Measurements from ENCODE around the gene GZF1.
"Not testable (repeated sequence)": the region's sequence is repeated elsewhere in the genome, so short reads cannot be mapped to it uniquely, and the experiment has no call there.

Gene GZF1

DNA sequence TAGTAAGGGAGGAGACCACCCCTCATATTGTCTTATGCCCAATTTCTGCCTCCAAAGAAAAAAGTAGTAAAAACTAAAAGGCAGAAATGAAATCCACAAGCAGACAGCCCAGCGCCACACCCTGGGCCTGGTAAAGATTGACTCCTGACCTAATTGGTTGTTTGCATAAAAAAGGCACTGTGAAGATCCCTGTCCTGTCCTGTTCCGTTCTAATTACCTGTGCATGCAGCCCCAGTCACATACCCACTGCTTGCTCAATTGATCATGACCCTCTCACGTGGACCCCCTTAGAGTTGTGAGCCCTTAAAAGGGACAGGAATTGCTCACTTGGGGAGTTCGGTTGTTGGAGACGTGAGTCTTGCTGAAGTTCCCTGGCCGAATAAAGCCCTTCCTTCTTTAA, 13.5 kb upstream of the GZF1 start:
- DNase-seq, result not testable (repeated sequence)

DNA sequence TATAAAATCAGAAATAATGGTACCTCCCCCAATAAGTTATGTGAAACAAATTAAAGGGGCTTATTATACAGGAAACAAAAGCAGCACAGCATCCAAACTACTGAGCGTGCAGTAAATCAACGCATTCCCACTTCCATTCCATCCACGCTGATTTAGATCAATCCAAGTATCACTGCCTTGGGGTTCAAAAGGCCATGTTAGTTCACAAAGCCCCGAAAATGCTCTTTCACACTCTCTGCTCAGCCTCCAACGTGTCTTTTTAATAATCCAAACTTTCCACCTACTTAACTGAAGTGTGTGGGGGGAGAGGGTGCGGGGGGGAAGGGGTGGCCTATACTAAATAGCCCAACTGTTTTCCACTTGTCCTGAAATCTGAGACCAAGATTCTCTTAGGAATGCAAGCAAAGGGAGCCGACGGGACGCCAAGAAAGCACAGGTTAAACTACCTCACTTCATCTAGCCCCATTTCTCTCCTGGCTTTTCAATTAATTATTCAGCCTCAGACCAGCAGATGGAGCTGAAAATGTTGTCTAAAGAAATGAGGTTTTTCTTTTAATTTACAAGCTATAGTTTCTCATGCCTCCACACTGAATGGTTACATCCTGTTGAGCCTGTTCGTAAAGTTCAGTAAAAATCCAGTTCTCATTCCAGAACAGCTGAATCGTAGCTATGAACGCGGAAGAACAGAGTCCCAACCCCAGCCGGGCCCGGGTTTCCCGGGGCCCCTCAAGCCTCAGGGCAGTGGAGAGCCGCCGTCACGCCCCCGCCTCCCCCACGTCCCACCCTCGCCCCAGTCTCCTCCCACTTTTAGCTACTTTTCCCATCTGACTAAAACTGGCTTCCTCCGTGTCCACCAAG, 12.4 kb upstream of the GZF1 start:
- no peak for DNase-seq

DNA sequence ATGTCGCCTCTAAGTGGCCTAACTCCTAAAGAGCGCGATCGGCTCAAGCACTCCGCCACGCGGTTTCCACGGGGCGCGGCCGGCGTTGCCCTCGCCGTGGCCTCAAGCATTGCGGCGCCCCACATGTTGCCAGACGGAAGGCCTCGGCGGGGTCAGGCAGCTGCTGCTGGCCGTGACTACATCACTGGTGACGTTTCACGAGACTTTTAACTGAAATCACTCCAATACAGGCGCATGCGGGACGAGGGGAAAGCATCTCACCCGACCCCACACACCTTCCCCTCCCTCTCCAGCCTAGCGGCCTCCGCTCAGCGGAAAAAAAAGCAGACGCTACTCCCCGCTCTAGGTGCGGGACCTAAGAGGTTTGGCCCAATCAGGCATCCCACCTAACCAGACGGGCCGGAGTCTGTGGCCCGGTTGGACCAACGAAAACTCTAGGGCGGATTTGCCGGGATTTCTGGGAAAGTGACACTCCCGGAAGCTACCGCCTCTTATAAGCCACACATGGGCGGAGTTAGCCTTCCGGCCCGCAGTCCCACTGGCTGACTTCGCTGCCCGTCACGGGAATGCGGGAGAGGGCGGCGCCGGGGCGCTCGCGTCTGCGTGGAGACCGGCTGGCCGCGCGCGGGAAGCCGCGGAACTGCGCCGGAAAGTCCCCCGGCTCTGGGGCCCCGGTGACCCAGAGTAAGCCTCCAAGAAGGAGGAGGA, 11.6 kb upstream of the GZF1 start, which contains the start of gene NXT1:
Gene NXT1, plus strand, starts transcription at position 596 of the 708 bp plus-strand sequence. CDS start 3,251 bp downstream, outside the sequence.
- DNase-seq, result peak; percentile 18

DNA sequence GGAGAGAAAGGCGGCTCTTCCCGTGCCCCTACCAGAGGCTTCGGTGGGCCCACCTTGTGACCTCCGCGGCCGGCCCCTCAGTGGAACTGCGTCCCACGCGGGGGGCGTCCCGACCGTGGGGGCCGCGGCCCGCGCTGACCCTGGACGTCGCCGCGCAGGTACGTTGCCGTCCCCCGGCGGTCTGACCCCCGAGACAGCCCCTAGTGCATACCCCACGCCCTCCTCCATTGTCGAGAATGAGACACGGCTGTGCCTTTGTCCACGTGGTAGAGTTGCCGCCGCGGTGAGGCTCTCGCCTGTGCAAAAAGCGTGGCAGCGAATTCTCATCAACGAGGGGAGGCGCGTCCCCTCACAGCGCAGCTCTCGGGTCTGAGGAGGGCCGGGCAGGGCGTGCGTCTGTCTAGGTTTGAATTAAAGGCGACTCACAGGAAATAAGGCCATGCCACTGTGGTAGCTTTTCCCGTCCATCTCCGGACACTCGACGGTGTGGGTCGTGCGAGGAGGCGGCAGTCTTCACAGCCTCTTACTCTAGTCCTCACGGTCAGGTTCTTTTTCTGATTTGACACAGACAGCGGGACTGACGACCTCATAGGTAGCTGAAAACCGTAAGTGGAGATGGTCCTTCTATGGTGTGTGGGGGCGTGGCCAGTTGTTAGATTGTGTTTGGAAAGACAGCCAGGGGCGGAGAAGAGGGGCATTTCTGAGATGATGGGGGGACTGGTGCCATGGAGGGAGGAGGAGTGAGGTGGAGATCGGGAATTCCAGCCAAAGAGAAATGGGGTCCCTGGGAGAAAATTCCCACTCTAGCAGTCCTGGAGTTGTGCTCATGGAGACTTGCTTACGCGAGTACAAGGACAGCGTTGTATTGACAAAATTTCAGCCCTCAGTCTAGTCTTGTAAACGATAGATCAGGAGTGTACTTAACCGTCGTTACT, 10.8 kb upstream of the GZF1 start:
- DNase-seq, result no peak

DNA sequence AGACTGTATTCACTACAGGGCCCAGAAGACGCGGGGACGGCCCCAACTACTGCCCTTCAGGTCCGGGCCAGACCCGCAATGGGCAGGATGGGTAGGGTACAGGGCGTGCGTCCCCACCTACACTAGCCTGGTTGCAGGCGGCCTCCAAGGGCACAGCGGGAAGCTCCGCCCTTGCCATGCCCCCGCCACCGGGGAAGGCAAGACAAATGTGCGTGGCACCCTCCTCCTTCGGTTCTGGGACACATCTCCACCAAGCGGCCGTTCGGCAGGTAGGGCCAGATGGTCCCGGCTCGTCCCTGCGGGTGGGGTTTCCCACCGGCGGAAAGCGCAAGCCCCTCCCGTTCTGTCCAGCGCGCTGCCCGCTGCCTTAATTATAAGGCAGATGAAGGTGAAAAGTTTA, 5.8 kb upstream of the GZF1 start:
- DNase-seq, result no peak

DNA sequence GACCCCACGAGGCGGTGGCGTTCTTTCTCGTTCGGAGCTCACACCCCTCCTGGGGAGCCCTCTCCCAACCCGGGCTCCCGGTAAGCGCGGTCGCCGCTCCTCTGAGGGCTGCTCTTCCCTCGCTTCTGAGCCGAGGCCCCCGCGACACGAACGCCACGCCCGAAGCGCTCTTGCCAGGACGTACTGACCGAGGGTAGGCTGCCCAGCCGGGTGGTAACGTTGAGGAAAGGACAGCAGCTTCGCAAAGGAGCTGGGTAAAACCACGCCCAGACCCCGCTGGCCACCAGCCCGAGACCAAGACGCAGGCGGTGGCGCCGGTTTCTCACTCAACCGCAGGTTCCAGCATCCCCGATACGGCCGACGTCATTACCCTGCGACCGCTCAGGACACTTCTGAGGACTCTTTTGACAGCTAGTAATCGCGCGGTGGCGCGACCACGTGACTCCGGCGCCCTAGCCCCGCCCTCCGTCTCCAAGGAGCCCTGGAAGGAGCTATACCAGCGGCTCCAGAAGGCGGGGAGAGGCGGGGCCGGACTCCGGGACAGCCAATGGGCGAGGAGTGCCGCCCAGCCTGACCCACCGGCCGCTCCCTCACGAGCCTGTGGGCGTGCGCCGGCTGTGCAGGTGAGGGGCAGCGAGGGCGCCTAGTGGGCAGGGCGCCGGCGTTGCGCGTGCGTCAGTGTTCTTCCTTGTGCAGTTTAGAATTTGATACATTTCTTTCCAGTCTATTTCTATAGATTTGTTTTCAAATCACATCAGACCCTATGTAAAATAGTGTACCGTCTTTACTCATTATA, 4.0 kb upstream of the GZF1 start:
- DNase-seq, result peak; percentile 70

DNA sequence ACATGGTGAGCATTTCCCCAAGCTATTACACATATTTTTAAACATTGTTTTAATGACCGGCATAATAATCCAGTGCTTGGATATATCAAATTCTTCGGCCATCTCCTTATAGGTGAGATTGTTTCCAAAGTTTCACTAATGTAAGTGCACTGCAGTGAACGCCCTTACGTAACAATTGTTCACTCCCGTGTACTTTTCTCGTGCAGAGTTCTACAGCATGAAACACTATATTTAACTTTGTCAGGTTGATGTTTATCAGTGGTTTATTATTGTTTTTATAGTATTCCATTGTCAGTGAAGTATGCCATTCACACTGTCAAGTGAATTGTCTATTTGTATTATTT, 3.4 kb upstream of the GZF1 start:
- DNase-seq, result no peak

DNA sequence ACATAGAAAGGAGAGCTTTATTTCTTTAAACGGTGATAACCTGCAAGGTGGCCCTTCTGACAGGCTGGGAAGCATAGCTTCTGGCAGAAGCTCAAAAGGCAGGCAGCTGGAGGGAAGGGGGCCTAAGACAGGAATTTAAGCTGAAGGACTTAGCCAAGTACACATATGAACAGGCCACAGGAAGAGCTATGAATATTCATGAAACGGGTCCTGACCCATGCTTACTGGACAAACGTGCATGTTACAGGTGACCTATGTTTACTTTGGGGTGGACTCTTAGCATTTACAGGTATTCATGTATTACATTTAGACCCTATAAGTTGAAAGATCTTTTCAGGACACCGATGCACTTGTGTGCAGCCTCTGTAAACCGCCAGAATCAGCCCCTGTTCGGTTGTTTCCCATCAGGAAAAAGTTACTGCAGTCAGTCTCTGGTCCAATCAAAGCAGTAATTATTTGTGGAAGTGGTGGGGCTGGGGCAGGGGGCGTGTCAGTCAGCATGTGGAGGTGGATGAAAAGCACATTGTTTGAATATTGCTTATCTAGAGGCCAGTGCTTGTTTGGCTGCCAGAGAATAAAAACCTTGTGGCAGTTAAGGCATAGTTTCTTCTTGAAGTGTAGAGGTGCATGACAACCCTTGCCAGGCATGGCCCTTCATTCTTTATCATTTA, 2.9 kb upstream of the GZF1 start:
- no peak for DNase-seq

DNA sequence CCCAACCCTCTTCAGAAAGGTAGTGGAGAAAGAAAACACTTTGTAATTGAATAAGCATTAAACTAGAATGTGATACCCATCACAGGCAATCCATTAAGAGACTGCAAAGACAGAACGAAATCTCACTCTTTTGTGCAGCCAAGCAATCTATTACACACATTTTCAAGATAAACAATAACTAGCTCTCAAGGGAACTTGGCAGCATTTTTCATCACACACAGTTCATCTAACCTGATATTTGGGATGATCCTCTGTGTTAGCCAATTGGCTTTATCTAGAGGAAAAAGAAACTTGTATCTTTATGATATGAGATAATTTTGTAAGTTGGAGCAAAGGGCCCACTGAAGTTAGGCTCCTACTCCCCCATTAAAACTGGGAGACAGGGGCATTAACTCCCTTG, 1.5 kb upstream of the GZF1 start:
- no peak for DNase-seq

DNA sequence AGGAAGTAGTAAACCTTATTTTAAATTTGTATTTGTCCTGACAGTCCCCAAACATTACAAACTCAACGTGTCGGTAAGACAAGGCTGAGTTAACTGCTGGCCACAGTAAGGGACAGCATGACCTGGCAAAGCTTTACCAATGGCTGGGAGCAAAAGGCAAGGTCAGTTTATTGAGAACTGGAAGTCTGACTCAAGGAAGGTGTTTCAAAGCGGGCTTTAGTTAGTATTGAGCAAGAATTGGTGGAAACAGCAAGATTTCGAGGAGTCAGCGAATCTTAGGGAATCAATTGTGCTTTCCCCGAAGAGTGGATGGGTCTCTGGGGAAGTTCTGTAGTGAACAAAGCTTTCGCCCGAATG, 885 bp upstream of the GZF1 start:
- no peak for DNase-seq

DNA sequence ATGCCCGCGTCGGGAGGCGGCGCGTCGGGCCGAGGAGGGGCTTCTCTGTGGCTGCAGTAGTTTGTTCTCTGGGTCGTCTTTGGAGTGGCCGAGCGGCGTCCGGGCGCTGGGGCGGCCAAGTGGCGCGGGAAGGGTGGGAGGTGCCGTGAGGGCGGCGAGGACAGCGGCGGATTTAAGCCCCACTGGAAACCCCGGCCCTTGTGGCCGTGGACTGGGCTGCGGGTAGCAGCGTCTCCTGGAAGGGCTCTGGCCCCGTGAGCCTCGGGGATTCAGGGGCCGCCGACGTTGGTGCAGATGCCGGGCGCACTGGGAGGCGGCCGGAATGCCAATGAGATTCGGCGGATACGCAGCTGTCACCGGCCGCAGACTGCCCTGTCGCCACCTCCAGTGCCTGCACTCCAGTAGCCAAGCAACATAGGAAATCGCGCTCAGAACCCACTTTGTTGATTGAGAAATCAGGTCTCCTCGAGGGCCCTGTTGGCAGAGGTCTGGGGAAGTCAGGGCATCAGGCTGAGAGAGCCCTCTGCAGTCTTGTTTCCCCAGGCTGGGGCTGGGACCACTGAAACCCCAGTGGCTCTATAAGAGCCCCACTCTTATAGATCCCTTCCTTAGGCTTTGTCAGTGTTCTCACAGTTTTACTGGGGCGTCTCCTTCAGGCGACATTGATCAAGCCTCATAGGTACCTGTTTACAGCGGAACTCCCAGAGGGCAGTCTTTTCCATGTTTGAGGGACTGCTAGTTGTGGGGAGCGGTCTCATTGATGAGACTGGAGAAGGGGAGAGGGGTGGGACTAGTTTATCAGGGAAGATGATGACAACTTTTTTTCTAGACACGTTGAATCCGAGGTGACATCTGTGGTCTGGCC, 642 bp downstream of the GZF1 start:
- DNase-seq, result no peak

DNA sequence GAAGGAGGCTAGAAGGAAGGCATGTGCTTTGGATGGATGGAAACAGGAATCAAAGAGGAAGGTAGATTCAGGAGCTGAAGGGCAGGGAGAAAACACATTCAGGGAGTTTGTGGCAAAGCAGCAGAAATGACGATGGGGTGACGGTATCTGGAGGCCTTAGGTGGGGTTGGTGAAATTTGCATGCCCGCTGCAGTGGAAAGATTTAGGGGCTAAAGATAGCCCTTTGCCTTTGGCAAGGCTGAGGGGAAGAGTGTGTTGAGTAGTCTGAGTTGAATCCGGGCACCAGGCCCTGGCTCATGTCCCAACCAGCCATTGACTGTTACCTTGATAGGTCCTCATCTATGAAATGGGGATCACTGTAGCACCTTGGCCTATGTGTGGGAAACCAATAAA, 1.3 kb downstream of the GZF1 start:
- no peak for DNase-seq

DNA sequence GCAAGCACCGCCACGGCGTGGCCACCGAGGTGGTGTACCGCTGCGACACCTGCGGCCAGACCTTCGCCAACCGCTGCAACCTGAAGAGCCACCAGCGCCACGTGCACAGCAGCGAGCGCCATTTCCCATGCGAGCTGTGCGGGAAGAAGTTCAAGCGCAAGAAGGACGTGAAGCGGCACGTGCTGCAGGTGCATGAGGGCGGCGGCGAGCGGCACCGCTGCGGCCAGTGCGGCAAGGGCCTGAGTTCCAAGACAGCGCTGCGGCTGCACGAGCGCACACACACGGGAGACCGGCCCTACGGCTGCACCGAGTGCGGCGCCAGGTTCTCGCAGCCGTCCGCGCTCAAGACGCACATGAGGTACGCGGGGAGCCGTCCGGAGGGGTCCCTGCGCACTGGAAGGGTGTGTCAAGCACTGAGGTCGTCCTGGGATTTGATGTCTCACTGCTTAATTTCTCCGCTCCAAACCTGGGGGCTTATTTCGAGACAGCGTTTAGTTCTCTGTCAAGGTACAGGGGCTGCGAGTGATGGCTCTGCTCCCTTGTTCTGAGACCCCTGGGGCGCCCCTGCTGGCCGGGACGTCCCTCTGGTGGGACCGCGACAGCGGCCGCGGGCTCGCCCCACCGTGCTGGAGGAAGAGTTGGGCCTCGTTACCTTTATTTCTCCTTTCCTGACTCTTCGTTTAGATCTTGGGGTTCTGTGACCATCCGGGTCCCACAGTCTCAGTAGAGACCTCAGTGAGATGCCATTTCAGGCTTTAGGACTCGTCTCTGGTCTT, 3.6 kb downstream of the GZF1 start:
- no peak for DNase-seq

DNA sequence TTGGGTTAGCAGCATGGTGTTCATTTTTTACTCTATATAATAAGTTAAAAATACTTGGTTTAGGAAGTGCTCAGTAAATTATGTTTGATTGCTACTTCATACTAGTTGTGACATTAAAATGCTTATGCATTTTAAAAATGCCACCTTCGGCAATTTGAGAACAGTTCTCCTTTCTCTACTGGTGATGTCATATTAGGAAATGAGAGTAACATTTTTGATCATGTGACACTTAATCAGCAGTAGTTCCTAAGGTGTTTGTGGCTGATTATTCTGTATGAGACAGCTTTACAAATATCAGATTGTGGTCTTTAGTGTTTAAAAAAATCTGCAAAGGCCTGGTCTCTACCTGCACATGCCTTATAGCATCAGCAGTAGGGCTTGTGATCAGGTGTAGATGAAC, 4.4 kb downstream of the GZF1 start:
- DNase-seq, result no peak

DNA sequence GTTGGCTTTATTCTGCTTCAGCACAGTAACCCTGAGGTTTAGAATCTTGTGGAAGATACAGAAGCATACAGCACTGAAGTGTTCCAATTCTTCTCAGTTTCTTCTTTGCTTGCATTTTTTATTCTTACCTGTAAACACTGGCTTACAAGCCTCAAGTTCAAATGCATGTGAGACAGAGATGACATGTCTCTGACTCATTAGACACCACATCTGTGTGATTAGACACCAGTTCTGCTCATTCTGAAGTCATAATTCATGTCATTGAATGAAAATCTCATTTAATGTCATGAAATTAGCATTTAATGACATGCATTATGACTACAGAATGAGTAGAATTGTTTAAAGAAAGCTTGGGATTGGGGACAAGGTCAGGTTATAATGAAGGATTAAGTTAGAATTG, 5.8 kb downstream of the GZF1 start:
- no peak for DNase-seq

DNA sequence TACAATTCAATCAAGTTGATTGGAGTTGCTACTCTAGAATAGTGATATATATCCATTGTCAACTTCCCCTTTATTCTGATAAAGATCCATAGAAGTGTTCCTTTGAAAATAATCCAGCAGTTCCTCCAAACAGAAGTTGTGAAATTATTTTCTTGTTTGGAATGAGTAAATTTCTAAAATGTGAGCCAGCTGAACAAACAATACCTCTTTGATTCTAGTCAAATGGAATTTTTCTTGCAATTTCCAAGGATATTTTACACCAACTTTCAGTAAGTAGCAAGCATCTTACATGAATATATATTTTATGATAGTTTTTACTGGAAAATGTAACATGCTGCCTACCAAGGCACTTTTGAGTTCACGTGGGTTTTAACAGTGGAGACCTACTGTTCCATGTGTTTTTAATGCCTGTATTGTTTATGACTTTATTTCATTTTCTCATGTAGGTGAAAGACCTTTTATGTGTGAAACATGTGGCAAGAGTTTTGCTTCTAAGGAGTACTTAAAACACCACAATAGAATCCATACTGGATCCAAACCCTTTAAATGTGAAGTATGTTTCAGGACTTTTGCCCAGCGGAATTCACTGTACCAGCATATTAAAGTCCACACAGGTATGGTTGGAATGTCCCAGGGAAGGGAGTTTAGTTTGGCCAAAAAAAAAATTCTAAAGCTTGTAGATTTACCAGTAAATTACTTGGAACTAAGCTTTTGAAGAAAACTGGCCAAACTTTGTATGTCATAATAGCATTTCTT, 6.5 kb downstream of the GZF1 start:
- DNase-seq, result no peak

DNA sequence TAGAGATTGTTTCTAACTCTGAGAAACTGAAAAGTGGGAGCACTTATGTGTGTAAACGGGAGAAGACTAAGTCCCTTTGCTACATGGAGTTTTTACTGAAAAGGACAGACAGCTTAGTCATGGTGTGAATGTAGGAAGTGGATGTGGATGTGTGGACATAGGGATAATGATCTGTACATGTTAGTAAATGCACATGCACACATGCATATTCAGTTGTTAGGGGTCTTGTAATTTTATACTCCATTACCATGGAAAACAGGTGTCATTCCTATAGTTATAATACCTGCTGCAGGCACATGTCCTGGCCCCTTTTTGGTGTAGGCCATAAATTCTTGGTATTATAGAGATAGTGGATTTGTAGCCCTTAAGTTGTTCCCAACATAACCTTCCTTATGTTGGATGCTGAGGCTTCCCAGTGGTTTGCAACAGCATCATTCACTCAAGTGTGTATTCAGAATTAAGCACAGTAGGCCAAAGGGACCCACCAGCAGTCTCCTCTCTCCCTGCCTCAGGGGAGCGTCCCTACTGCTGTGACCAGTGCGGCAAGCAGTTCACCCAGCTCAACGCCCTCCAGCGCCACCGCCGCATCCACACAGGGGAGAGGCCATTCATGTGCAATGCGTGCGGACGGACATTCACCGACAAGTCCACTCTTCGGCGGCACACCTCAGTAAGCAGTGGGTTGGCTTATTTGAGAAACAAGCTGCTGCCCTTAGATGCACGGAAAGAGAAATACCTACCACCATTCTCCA, 7.3 kb downstream of the GZF1 start:
- no peak for DNase-seq

DNA sequence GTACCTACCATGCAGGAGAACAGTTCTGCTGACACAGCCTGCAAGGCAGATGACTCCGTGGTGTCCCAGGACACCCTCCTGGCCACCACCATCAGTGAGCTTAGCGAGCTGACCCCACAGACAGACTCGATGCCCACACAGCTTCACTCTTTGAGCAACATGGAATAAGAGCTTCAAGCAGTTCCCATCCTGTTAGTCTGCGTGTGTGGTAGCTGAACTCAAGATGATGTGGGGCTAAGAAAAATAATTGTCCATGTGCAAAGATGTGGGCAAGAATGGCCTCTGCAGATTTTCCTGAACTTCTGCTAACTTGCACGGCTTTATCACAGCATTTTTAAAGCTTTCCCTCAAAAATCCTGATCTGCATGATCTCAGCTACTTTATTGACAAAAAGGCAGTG, 8.3 kb downstream of the GZF1 start:
- no peak for DNase-seq

DNA sequence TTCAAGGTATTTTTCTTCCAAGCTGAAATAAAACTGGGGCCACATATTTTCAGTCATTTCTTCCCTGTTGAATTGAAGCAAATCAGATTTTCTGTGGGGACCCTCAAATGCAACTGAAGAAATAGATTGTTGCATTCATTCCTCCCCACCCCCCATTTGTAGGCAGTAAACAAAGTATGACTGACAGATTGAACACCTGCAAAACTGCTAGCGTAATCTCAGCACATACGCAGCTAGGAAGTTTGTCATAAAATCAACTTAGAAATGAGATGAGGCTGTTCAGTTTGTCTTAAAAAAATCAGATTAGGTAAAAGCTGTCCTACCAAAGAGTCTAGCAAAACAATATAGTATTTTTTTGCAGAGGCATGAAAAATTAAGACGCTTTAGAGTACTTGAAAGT, 8.9 kb downstream of the GZF1 start:
- no peak for DNase-seq

Measured in NCI-H187 treated with DMSO at 0.1 percent for 48 hours (cell line).